IPS-18a (cell line): ENCODE data around the gene JPH2.

Experiments used
- H3K27ac ChIP-seq: one replicate; pipeline ENCODE4 v1.5.1; 2013; ENCODE audit warnings: low read length
- H3K27me3 ChIP-seq: one replicate; pipeline ENCODE4 v1.6.1; 2013; ENCODE audit warnings: mild to moderate bottlenecking, low read length; ENCODE audit not compliant: control insufficient read depth, insufficient read depth
- H3K36me3 ChIP-seq: one replicate; pipeline ENCODE4 v1.6.1; 2013; ENCODE audit warnings: low read depth, low read length; ENCODE audit not compliant: control insufficient read depth
- H3K4me1 ChIP-seq: one replicate; pipeline ENCODE4 v1.6.1; 2013; ENCODE audit warnings: low read depth, low read length; ENCODE audit not compliant: control insufficient read depth
- H3K4me3 ChIP-seq: one replicate; pipeline ENCODE4 v1.5.1; 2013; ENCODE audit warnings: low read length
- H3K9ac ChIP-seq: one replicate; pipeline ENCODE4 v1.6.1; 2013; ENCODE audit warnings: mild to moderate bottlenecking, low read length, moderate library complexity
- H3K9me3 ChIP-seq: one replicate; pipeline ENCODE4 v1.6.1; 2013; ENCODE audit warnings: low read depth, low read length; ENCODE audit not compliant: control insufficient read depth

The JPH2 gene

DNA sequence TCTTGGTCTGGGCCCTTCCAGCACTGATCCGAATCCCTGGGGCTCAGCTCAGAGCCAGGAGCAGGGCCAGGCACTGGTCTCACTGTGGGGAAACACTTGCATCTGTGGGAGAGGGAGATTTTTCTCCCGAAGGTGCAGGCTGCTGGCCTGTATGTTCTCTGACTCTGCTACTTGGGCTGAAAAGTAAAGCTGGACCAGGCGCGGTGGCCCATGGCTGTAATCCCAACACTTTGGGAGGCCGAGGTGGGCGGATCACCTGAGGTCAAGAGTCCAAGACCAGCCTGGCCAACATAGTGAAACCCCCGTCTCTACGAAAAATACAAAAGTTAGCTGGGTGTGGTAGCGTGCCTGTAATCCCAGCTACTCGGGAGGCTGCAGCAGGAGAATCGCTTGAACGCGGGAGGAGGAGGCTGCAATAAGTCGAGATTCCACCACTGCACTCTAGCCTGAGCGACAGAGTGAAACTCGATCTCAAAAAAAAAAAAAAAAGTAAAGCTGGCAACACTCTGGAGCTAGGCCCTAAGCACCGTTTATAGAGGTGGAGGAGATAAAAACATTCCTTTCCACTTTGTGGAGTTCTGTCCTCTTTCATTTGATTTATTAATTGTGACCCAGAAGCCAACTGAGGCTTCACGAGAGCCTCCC lies 41.7 kb downstream of the JPH2 start:
- Histone ChIP-seq H3K9ac (no peak overlapping the region), H3K27me3 (no peaks in the 10 kb centered on the region), H3K4me3 (no peak overlapping the region), H3K9me3 (no peaks in the 10 kb centered on the region), H3K36me3 (no peaks in the 10 kb centered on the region), H3K4me1 (no peaks in the 10 kb centered on the region), H3K27ac (no peak overlapping the region)

DNA sequence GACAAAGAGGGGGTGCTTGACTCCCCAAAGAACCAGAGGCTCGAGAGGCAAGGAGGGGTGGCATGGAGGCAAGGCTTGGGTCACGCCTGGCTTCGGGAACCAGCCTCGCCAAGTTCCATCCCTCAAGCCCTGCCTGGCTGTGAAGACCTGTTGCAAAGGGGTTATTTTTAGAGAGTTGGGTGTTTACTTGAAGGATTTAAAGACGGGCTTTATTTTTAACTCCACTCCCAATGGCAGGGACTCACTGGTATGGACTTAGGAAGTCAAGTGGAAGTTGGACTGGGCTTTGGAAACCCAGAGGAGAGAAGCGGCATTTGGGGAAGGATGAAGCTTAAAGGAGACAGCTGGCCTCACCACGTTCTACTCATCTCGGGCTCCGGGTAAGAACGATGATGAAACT lies 43.1 kb downstream of the JPH2 start:
- Histone ChIP-seq H3K4me3 (no peak overlapping the region), H3K27me3 (no peaks in the 10 kb centered on the region), H3K9me3 (no peaks in the 10 kb centered on the region), H3K4me1 (no peaks in the 10 kb centered on the region), H3K36me3 (no peaks in the 10 kb centered on the region), H3K27ac (no peak overlapping the region), H3K9ac (no peak overlapping the region)

DNA sequence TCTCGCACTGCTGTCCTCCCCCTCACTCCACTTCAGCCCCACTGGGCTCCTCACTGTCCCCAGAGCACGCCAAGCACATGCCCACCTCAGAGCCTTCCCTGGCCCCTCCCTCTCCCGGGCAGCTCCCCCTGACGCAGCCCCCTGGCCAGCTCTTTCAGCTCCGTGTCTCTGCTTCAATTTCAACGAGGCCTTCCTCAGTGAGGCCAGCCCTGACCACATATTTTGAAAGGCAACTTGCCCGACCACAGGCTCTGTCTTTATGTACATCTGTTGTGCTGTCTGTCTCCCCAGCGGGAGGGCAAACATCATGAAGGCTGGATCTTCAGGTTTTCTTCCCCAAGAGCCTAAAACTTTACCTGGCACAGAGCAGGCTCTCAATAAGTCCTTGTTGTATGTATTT lies 44.6 kb downstream of the JPH2 start:
- Histone ChIP-seq H3K27ac (no peak overlapping the region), H3K36me3 (no peaks in the 10 kb centered on the region), H3K4me3 (no peak overlapping the region), H3K9me3 (no peaks in the 10 kb centered on the region), H3K27me3 (no peaks in the 10 kb centered on the region), H3K4me1 (peaks cover 3% of the 10 kb centered on the region), H3K9ac (no peak overlapping the region)

DNA sequence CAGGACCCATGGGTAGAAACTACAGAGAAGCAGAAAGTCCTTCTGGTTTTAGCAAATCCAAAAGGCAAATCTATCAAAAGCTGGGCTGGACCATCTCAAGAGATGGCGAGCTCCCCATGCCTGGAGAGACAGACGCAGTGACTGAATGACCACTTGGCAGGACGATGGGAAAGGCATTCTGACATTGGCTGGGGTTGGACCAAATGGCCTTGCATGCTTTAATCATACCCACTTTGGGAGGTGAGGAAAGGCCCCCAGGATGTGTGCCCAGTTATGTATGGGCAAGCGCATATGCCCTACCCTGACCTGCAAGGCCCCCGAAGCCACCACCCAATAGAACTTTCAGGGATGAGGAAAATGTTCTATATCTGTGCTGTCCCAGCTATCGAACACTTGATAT lies 45.1 kb downstream of the JPH2 start:
- H3K27ac ChIP-seq, result no peak overlapping the region
- H3K36me3 ChIP-seq, result no peaks in the 10 kb centered on the region
- H3K4me3 ChIP-seq, result no peak overlapping the region
- no peaks in the 10 kb centered on the region for H3K9me3 ChIP-seq
- H3K4me1 ChIP-seq, result peaks cover 4% of the 10 kb centered on the region
- H3K9ac ChIP-seq, result no peak overlapping the region
- no peaks in the 10 kb centered on the region for H3K27me3 ChIP-seq

DNA sequence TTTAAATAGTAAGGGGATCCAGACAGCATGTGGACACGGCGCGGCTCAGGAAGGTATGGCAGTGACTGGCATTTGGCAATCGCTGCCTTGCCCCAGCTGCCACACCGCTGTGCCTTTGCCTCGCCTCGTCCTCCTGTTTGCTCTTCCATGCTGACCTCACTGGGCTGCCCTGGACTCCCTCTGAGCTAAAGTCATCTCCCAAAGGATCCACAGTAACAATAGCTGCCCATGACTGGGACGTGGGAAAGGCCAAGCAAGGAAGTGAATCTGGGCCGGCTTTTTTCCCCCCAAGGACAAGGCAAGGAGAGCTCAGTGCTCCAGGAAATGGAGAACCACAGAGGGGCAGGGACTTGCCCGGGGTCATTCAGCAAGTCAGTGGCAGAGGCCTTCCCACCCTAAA lies 48.1 kb downstream of the JPH2 start:
- no peak overlapping the region for H3K27ac ChIP-seq
- H3K36me3 ChIP-seq, result no peaks in the 10 kb centered on the region
- H3K4me1 ChIP-seq, result peaks cover 4% of the 10 kb centered on the region
- no peaks in the 10 kb centered on the region for H3K27me3 ChIP-seq
- H3K9ac ChIP-seq, result no peak overlapping the region
- H3K4me3 ChIP-seq, result no peak overlapping the region
- no peaks in the 10 kb centered on the region for H3K9me3 ChIP-seq

DNA sequence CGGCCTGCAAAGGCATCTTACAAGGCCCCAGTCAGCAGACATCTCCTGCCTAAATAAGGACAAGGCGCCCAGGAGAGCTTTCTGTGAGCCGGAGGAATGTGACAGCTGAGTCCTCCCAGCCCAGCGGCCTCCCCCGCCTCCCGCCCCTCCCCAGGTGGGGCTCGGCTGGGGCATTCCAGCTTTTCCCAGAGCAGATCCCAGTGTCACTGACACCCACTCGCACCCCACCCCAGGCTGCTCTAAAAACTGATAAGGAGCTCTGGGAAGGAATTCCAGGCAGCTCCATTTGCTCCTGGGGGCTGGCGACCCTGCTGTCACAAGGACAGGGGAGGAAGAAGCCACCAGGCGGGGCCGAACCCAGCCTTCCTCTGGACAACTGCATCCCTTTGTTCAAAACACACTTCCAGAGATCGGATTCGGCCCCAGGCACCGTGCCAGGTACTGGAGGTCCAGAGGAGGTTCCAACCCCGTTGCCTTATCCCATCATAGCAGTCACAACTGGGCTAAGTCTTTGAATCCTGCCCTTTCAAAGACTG lies 49.7 kb downstream of the JPH2 start:
- Histone ChIP-seq H3K27ac (no peak overlapping the region), H3K36me3 (no peaks in the 10 kb centered on the region), H3K27me3 (no peaks in the 10 kb centered on the region), H3K9me3 (no peaks in the 10 kb centered on the region), H3K4me3 (no peak overlapping the region), H3K9ac (no peak overlapping the region), H3K4me1 (peaks cover 4% of the 10 kb centered on the region)

DNA sequence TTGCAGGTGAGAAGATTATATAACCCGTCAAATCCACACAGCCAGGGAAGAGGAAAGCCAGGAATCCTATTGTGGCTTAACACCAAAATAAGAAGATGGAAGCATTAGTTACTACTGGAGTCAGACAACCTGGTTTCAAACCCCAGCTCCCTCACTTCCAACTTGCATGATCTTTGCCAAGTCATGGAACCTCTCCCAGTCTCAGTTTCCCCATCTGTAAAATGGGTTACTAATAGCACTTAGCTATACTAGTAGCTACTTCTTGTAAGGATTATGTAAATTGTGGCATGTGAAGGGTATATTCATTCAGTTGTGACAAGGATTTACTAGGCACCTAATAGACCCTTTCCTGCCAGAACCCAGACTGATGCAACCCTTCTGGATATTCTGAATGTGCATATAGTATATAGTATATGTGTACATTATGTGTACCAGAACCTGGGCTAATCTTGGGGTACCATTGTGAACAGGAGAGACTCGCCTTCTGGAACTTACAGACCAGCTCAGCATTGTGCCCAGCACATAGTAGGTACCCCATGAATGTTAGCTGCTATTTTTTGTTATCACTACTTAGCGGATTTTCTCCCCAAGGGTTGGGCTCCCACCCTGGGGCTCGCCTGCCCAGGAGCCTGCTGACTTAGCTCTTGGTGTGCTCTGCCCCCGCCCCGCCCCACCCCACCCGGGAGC lies 50.3 kb downstream of the JPH2 start:
- H3K4me3 ChIP-seq, result no peak overlapping the region
- H3K27me3 ChIP-seq, result no peaks in the 10 kb centered on the region
- no peak overlapping the region for H3K9ac ChIP-seq
- H3K4me1 ChIP-seq, result peaks cover 4% of the 10 kb centered on the region
- no peaks in the 10 kb centered on the region for H3K36me3 ChIP-seq
- no peaks in the 10 kb centered on the region for H3K9me3 ChIP-seq
- no peak overlapping the region for H3K27ac ChIP-seq

DNA sequence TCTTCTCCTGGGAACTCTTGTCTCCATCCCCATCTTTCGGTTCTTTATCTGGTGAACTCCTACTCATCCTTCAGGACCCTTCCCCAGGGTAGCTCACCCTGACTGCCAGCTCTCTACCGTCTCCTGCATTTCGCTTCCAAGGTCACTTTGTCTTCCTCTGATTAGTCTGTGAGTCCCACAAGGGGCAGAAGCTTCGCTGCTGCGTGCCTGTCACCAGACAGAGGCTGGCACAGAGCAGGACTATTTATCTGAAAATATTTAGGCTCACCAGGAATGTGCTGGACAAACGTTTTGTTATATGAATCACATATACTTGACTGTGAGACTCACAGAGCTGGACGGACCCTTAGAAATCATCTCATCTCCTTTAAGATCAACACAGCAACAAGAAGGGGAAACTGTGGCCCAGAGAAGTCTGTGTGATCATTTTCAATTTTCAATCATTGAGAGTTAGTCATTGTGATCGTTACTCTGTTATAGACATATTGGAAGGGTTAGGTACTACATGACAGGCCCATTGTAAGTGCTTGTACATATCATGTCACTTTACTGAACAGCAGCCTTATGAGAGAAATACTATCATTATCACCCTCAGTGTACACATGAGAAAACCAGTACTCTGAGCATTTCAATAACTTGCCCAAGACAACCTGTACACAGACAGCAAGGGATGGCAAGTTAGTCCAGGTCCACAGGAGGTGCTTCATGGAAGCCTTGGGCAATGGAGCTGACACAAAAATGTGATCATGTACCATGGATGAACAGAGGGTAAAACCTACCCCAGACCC lies 51.4 kb downstream of the JPH2 start:
- H3K27me3 ChIP-seq, result no peaks in the 10 kb centered on the region
- H3K27ac ChIP-seq, result no peak overlapping the region

DNA sequence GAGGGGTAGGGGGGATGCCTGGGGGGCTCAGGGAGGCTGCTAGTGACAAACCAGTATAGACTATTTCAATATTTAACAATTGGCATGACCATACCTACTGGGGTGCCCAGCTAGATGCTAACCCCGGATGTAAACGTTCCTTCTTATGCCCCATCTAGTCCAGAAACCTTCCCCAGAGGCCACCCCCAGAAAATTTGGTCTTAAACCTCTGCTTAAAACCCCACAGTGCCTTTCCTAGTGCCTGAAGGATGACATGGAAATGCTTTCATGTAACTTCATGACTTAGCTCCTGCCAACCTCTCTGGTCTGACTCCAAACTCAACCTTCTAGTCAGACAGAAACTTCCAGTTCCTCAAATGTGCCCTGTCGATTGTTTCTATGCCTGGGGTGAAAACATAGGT lies 52.0 kb downstream of the JPH2 start:
- Histone ChIP-seq H3K4me1 (peaks cover 4% of the 10 kb centered on the region), H3K9ac (no peak overlapping the region)

More for the DNA sequence above, 51.4 kb downstream of the JPH2 start:
- Histone ChIP-seq H3K4me3 (no peak overlapping the region), H3K9ac (no peak overlapping the region), H3K4me1 (peaks cover 4% of the 10 kb centered on the region), H3K9me3 (no peaks in the 10 kb centered on the region), H3K36me3 (no peaks in the 10 kb centered on the region)

DNA sequence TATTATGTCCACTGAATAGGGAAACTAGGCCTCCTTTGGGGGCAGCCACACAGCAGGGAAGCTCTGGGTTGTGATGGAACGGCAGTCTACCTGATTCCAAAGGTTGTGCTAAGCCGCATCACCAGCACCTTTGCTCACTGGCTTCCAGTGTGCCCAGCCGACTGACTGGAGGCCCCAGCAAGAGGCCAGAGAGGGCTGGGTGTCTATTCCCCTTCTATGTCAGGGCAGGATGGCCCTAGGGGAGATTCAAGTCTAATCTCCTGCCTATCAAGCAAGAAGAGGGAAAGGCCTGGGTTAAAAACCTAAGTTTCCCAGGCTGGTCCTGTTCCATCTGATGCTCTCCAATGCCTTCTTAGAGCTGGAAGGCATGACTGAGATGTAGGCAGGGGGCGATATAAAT lies 53.6 kb downstream of the JPH2 start:
- Histone ChIP-seq H3K27me3 (no peaks in the 10 kb centered on the region), H3K4me3 (no peak overlapping the region), H3K36me3 (no peaks in the 10 kb centered on the region), H3K9me3 (no peaks in the 10 kb centered on the region), H3K9ac (no peak overlapping the region), H3K4me1 (peaks cover 4% of the 10 kb centered on the region), H3K27ac (no peak overlapping the region)

More for the DNA sequence above, 52.0 kb downstream of the JPH2 start:
- Histone ChIP-seq H3K36me3 (no peaks in the 10 kb centered on the region), H3K4me3 (no peak overlapping the region), H3K9me3 (no peaks in the 10 kb centered on the region), H3K27ac (no peak overlapping the region), H3K27me3 (no peaks in the 10 kb centered on the region)

DNA sequence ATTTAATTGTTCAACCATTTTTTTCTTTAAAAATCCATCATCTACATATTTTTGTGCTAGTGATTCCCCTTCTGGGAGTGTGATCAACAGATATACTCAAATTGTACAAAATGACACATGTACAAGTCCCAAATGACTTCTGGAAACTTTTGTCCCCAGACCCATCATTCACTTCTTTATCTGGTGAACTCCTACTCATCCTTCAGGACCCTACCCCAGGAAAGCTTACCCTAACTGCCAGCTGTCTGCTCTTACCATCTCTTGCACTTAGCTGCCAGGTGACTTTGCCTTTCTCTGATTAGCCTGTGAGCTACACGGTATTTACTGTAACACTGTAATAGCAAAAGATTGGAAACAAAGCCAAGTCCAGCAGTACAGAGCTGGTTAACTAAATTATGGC lies 55.3 kb downstream of the JPH2 start:
- Histone ChIP-seq H3K36me3 (no peaks in the 10 kb centered on the region), H3K9me3 (no peaks in the 10 kb centered on the region), H3K4me1 (no peaks in the 10 kb centered on the region), H3K27ac (no peak overlapping the region), H3K9ac (no peak overlapping the region), H3K4me3 (no peak overlapping the region), H3K27me3 (no peaks in the 10 kb centered on the region)
